GM21529 (cell line): ENCODE measurements around the gene ZYG11B.
"Not testable (repeated sequence)": the region's sequence is repeated elsewhere in the genome, so short reads cannot be mapped to it uniquely, and the experiment has no call there.

ENCODE experiments used
- ATAC-seq: cut with Tn5 transposase; IDR thresholded peaks from one replicate; pipeline ENCODE4 v1.9.1; 2021; ENCODE audit not compliant: unreplicated experiment

The ZYG11B gene

GRCh38 chr1:52726265-52727113 is at the start of gene ZYG11B:
Gene ZYG11B, plus strand, starts transcription at chr1:52726453. Its CDS starts 201 bp downstream, at chr1:52726654.
- peak; percentile 92 for ATAC-seq

- no peak for ATAC-seq
Observed at GRCh38 chr1:52677076-52677806, 49.0 kb upstream of the ZYG11B start.

- ATAC-seq: no peak
Observed at GRCh38 chr1:52679048-52679447, 47.2 kb upstream of the ZYG11B start.

GRCh38 chr1:52679498-52679897 is 46.8 kb upstream of the ZYG11B start:
- no peak for ATAC-seq

GRCh38 chr1:52680353-52680752 is 45.9 kb upstream of the ZYG11B start:
- no peak for ATAC-seq

GRCh38 chr1:52681136-52681535 is 45.1 kb upstream of the ZYG11B start:
- ATAC-seq: no peak

GRCh38 chr1:52683367-52683940 is 42.8 kb upstream of the ZYG11B start:
- ATAC-seq: no peak

- ATAC-seq: no peak
Observed at GRCh38 chr1:52684545-52684944, 41.7 kb upstream of the ZYG11B start.

- ATAC-seq: peak; percentile 79
Observed at GRCh38 chr1:52686261-52686751, 39.9 kb upstream of the ZYG11B start.

GRCh38 chr1:52686830-52687229 is 39.4 kb upstream of the ZYG11B start:
- no peak for ATAC-seq

- ATAC-seq: no peak
Observed at GRCh38 chr1:52691821-52692220, 34.4 kb upstream of the ZYG11B start.

- ATAC-seq: no peak
Observed at GRCh38 chr1:52692697-52693096, 33.6 kb upstream of the ZYG11B start.

GRCh38 chr1:52693351-52693750 is 32.9 kb upstream of the ZYG11B start:
- not testable (repeated sequence) for ATAC-seq

- ATAC-seq: no peak
Observed at GRCh38 chr1:52693843-52694242, 32.4 kb upstream of the ZYG11B start.

GRCh38 chr1:52695627-52696026 is 30.6 kb upstream of the ZYG11B start:
- no peak for ATAC-seq

GRCh38 chr1:52697795-52698674 is 28.2 kb upstream of the ZYG11B start, which contains the start of gene COA7:
Gene COA7, minus strand, starts transcription at chr1:52698347. Its CDS starts 21 bp downstream, at chr1:52698326.
- peak; percentile 42 for ATAC-seq

GRCh38 chr1:52702886-52703787 is 23.1 kb upstream of the ZYG11B start:
- peak; percentile 87 for ATAC-seq

GRCh38 chr1:52706136-52706670 is 20.1 kb upstream of the ZYG11B start:
- no peak for ATAC-seq
